ENCODE results near the gene VAPB. TPM values are rescaled to one million over a fixed set of nuclear protein-coding genes. Genes with fewer than 3 reads are reported as not detected.
"Not testable (repeated sequence)": the region's sequence is repeated elsewhere in the genome, so short reads cannot be mapped to it uniquely, and the experiment has no call there.

The VAPB gene
- total and polyA plus RNA-seq, 2 of the 4 experiments (the other 2 are of a cell fraction), result 9.1 to 26.0 TPM

DNA sequence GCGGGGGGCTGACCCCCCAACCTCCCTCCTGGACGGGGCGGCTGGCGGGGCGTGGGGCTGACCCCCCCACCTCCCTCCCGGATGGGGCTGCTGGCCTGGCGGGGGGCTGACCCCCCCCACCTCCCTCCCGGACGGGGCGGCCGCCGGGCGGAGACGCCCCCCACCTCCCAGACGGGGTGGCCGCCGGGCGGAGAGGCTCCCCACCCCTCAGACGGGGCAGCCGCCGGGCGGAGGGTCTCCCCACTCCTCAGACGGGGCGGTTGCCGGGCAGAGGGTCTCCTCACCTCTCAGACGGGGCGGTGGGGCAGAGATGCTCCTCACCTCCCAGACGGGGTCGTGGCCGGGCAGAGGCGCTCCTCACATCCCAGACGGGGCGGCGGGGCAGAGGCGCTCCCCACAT lies 25.2 kb downstream of the VAPB start:
- H3K4me2 ChIP-seq (ENCODE audit: low read depth, low read length); H3K14ac ChIP-seq (replicated peaks; ENCODE audit: low read depth, low read length); H2AK5ac ChIP-seq (ENCODE audit: low read depth, low read length); ATAC-seq (ENCODE audit: low read depth); H2BK15ac ChIP-seq (ENCODE audit: low read depth, low read length); in situ Hi-C loops (cut with MboI; ENCODE audit: low sequenced_read_pairs); H3K18ac ChIP-seq (ENCODE audit: low read depth, low read length); H3K36me3 ChIP-seq (ENCODE audit: control insufficient read depth, insufficient read depth, low read length); H3K9me3 ChIP-seq (ENCODE audit: control insufficient read depth, insufficient read depth, low read length); intact Hi-C loops (cut with micrococcal nuclease); H3K4ac ChIP-seq (ENCODE audit: low read depth, low read length); H3K23ac ChIP-seq (ENCODE audit: low read depth, low read length); H2BK20ac ChIP-seq (ENCODE audit: low read depth, low read length); H3K4me3 ChIP-seq (ENCODE audit: insufficient read depth, low read depth, low read length); H3K4me1 ChIP-seq (ENCODE audit: control insufficient read depth, insufficient read depth, low read length); CTCF ChIA-PET; POLR2A ChIA-PET (ENCODE audit: unreplicated experiment); H3K27me3 ChIP-seq (ENCODE audit: control insufficient read depth, insufficient read depth, low read length); BruUV-seq (replicated peaks); H4K91ac ChIP-seq (ENCODE audit: insufficient read depth, low read depth, low read length); DNase-seq; H2AFZ ChIP-seq (replicated peaks; ENCODE audit: low read length, poor library complexity); H3K9ac ChIP-seq (ENCODE audit: low read depth, low read length); H2AK9ac ChIP-seq (replicated peaks; ENCODE audit: low read depth, low read length, poor library complexity); H3K27ac ChIP-seq (ENCODE audit: insufficient read depth, low read length); H3K56ac ChIP-seq (ENCODE audit: extremely low read depth, insufficient read depth, low read length); H2BK120ac ChIP-seq (ENCODE audit: low read depth, low read length); H4K5ac ChIP-seq (ENCODE audit: low read depth, low read length); H4K8ac ChIP-seq (ENCODE audit: low read depth in 2 of 2, low read length in 2 of 2); dilution Hi-C loops (cut with HindIII; ENCODE audit: low sequenced_read_pairs, unreplicated experiment); H2BK5ac ChIP-seq (ENCODE audit: low read depth, low read length, poor library complexity, severe bottlenecking): not testable (repeated sequence)
- Histone ChIP-seq H4K20me1 (ENCODE audit: insufficient read depth, low read length) (peaks cover 48% of the 10 kb centered on the region), H3K79me1 (ENCODE audit: low read depth in 1 of 2, low read length in 2 of 2) (peaks cover 20 to 55% of the 10 kb centered on the region in 2 experiments), H3K9me1 (ENCODE audit: insufficient read depth, low read length) (peaks cover 11% of the 10 kb centered on the region)
- WGBS, 2 experiments (ENCODE audit: extremely low coverage in 2 of 2, insufficient read length in 1 of 2), result no CpG with 5 or more reads among the region's 35 CpGs

DNA sequence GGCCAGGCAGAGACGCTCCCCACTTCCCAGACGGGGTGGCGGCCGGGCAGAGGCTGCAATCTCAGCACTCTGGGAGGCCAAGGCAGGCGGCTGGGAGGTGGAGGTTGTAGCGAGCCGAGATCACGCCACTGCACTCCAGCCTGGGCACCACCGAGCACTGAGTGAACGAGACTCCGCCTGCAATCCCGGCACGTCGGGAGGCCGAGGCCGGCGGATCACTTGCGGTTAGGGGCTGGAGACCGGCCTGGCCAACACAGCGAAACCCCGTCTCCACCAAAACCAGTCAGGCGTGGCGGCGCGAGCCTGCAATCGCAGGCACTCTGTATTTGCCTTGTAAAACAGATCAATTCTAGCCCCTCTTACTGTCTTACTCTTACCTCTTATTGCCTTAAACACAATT lies 25.8 kb downstream of the VAPB start:
- H4K8ac ChIP-seq (ENCODE audit: low read depth in 2 of 2, low read length in 2 of 2); CTCF ChIA-PET; H4K5ac ChIP-seq (ENCODE audit: low read depth, low read length); H3K23ac ChIP-seq (ENCODE audit: low read depth, low read length); BruUV-seq (replicated peaks); H3K4me2 ChIP-seq (ENCODE audit: low read depth, low read length); H2AFZ ChIP-seq (replicated peaks; ENCODE audit: low read length, poor library complexity); H3K4ac ChIP-seq (ENCODE audit: low read depth, low read length); POLR2A ChIA-PET (ENCODE audit: unreplicated experiment); H3K9me3 ChIP-seq (ENCODE audit: control insufficient read depth, insufficient read depth, low read length); intact Hi-C loops (cut with micrococcal nuclease); H3K14ac ChIP-seq (replicated peaks; ENCODE audit: low read depth, low read length); dilution Hi-C loops (cut with HindIII; ENCODE audit: low sequenced_read_pairs, unreplicated experiment); H3K9ac ChIP-seq (ENCODE audit: low read depth, low read length); H3K4me1 ChIP-seq (ENCODE audit: control insufficient read depth, insufficient read depth, low read length); H2BK120ac ChIP-seq (ENCODE audit: low read depth, low read length); ATAC-seq (ENCODE audit: low read depth); H3K4me3 ChIP-seq (ENCODE audit: insufficient read depth, low read depth, low read length); H3K56ac ChIP-seq (ENCODE audit: extremely low read depth, insufficient read depth, low read length); H3K18ac ChIP-seq (ENCODE audit: low read depth, low read length); H2BK5ac ChIP-seq (ENCODE audit: low read depth, low read length, poor library complexity, severe bottlenecking); DNase-seq; in situ Hi-C loops (cut with MboI; ENCODE audit: low sequenced_read_pairs); H3K27me3 ChIP-seq (ENCODE audit: control insufficient read depth, insufficient read depth, low read length); H2AK9ac ChIP-seq (replicated peaks; ENCODE audit: low read depth, low read length, poor library complexity); H4K91ac ChIP-seq (ENCODE audit: insufficient read depth, low read depth, low read length); H3K27ac ChIP-seq (ENCODE audit: insufficient read depth, low read length); H2BK15ac ChIP-seq (ENCODE audit: low read depth, low read length); H2BK20ac ChIP-seq (ENCODE audit: low read depth, low read length); H3K36me3 ChIP-seq (ENCODE audit: control insufficient read depth, insufficient read depth, low read length); H2AK5ac ChIP-seq (ENCODE audit: low read depth, low read length): not testable (repeated sequence)
- no CpG with 5 or more reads among the region's 26 CpGs for WGBS, 2 experiments (ENCODE audit: extremely low coverage in 2 of 2, insufficient read length in 1 of 2)
- Histone ChIP-seq H3K79me1 (ENCODE audit: low read depth in 1 of 2, low read length in 2 of 2) (peaks cover 24 to 58% of the 10 kb centered on the region in 2 experiments), H4K20me1 (ENCODE audit: insufficient read depth, low read length) (peaks cover 51% of the 10 kb centered on the region), H3K9me1 (ENCODE audit: insufficient read depth, low read length) (peaks cover 13% of the 10 kb centered on the region)

Data from IMR-90 (cell line).